Measurements from ENCODE around the gene PLEKHM3.
"Not testable (repeated sequence)": the region's sequence is repeated elsewhere in the genome, so short reads cannot be mapped to it uniquely, and the experiment has no call there.

The PLEKHM3 gene

GRCh38 chr2:207950063-207950760, 75.1 kb downstream of the PLEKHM3 start:
- DNase-seq: no peak

- DNase-seq: not testable (repeated sequence)
Measured at GRCh38 chr2:207949245-207949644, 76.1 kb downstream of the PLEKHM3 start.

GRCh38 chr2:207944979-207945600, 80.2 kb downstream of the PLEKHM3 start:
- no peak for DNase-seq

GRCh38 chr2:207944334-207944733, 81.0 kb downstream of the PLEKHM3 start:
- DNase-seq: no peak

- no peak for DNase-seq
Measured at GRCh38 chr2:207939342-207940108, 85.8 kb downstream of the PLEKHM3 start.

GRCh38 chr2:207938886-207939285, 86.4 kb downstream of the PLEKHM3 start:
- DNase-seq: no peak

- no peak for DNase-seq
Measured at GRCh38 chr2:207938415-207938814, 86.9 kb downstream of the PLEKHM3 start.

- no peak for DNase-seq
Measured at GRCh38 chr2:207937823-207938222, 87.5 kb downstream of the PLEKHM3 start.

GRCh38 chr2:207937253-207937652, 88.1 kb downstream of the PLEKHM3 start:
- no peak for DNase-seq

- no peak for DNase-seq
Measured at GRCh38 chr2:207936380-207936779, 88.9 kb downstream of the PLEKHM3 start.

- DNase-seq: no peak
Measured at GRCh38 chr2:207935991-207936370, 89.3 kb downstream of the PLEKHM3 start.

- DNase-seq: no peak
Measured at GRCh38 chr2:207935121-207935990, 90.0 kb downstream of the PLEKHM3 start.

GRCh38 chr2:207934720-207935119, 90.6 kb downstream of the PLEKHM3 start:
- DNase-seq: no peak

- DNase-seq: no peak
Measured at GRCh38 chr2:207933396-207934065, 91.8 kb downstream of the PLEKHM3 start.

GRCh38 chr2:207932106-207932505, 93.2 kb downstream of the PLEKHM3 start:
- no peak for DNase-seq

GRCh38 chr2:207930747-207931146, 94.6 kb downstream of the PLEKHM3 start:
- no peak for DNase-seq

GRCh38 chr2:207929923-207930322, 95.4 kb downstream of the PLEKHM3 start:
- no peak for DNase-seq

GRCh38 chr2:207928079-207928478, 97.2 kb downstream of the PLEKHM3 start:
- no peak for DNase-seq

GRCh38 chr2:207926989-207927300, 98.4 kb downstream of the PLEKHM3 start:
- DNase-seq: no peak

- DNase-seq: no peak
Measured at GRCh38 chr2:207926133-207926988, 99.0 kb downstream of the PLEKHM3 start.

- no peak for DNase-seq
Measured at GRCh38 chr2:207925601-207926000, 99.7 kb downstream of the PLEKHM3 start.

- no peak for DNase-seq
Measured at GRCh38 chr2:207921606-207922005, 103.7 kb downstream of the PLEKHM3 start.
